GM12891 (cell line): ENCODE measurements around the gene KRT17.

Experiments used
- DNase-seq: peaks from one replicate; pipeline ENCODE4 v3.0.0; 2011; ENCODE audit warnings: low spot score; ENCODE audit not compliant: insufficient read length
- FAIRE-seq: peaks from 2 replicates; lab custom pipeline; 2011; peaks lifted over from hg19 to GRCh38; lab: Jason Lieb, UNC
- PAX5 ChIP-seq: IDR thresholded peaks from 2 replicates; pipeline ENCODE4 v1.6.1; 2011; ENCODE audit warnings: low read length, moderate library complexity, mild to moderate bottlenecking; ENCODE audit not compliant: insufficient read depth, severe bottlenecking
- POLR2A ChIP-seq: IDR thresholded peaks from 2 replicates; pipeline ENCODE4 v1.6.1; 2011; ENCODE audit warnings: low read depth, low read length, control low read depth
- POLR2AphosphoS5 ChIP-seq: IDR thresholded peaks from 2 replicates; pipeline ENCODE4 v1.6.1; 2011; ENCODE audit warnings: low read depth, low read length, control low read depth
- POU2F2 ChIP-seq: IDR thresholded peaks from 2 replicates; pipeline ENCODE4 v1.6.1; 2011; ENCODE audit warnings: low read depth, mild to moderate bottlenecking, control low read depth, low read length, moderate library complexity
- SPI1 ChIP-seq: IDR thresholded peaks from 2 replicates; pipeline ENCODE4 v1.6.1; 2011; ENCODE audit warnings: low read depth, low read length, control low read depth
- TAF1 ChIP-seq: IDR thresholded peaks from 2 replicates; pipeline ENCODE4 v1.6.1; 2011; ENCODE audit warnings: low read depth, low read length, control low read depth

Gene KRT17

DNA sequence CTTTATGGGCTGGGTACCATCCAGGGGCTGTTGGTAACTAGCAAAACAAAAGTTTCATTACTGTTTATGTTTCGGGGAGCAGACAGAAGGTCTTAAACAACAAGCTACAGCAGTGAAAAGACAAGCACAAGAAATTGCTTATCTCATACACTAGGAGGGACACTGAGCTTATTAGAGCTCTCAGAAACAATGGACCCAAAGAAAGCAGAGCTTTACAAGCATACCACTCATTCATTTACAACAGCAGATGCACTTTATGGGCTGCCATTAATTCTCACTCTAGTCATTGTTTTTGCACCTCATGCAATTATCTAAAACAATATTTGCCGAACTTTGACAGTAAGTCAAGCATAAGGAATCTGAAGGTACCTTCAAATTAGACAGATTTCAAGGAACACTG is 21.9 kb downstream of the KRT17 start:
- TF ChIP-seq POU2F2 (no peak), PAX5 (no peak), POLR2AphosphoS5 (no peak), TAF1 (no peak), SPI1 (no peak), POLR2A (no peak)
- FAIRE-seq, result no peak

DNA sequence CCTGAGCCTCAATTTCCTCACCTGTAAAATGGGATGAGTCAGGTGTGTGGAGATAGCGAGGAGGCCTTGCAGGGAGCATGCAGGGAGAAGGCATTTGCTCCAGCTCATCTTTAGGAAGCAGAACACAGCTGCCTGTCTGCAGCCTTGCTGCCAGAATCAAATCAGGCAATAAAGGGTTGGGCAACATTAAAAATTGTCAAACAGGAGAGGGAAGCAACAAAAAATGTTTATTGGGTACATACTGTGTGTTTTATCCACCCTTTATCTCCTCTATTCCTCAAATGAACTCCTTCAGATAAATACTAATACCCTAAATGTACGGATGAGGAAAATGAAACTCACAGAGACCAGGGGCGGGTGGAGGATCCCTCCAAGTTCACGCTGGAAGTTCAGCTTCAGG is 24.1 kb downstream of the KRT17 start:
- FAIRE-seq, result no peak

More for the DNA sequence above, 21.9 kb downstream of the KRT17 start:
- DNase-seq, result no peak

DNA sequence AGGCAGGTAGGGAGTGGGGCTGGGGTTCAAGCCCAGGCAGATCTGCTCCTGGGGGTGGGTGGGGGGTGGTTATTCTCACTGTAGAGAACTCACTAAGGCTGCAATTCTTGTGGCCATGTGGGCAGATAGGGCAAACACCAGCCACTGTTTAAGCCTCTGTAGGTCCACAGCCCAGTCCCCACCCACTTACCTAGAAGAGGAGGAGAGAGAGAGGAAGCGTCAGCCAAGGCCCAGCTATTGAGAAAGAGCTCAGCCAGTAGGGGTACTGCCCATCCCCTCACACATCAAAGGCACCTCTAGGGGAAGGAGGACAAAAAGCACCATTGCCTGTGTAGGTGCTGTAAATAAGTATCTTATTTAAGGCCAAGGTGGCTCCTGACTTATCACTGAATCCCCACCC is 24.7 kb downstream of the KRT17 start:
- no peak for TF ChIP-seq SPI1
- no peak for TF ChIP-seq TAF1
- no peak for TF ChIP-seq POLR2AphosphoS5
- no peak for TF ChIP-seq PAX5
- no peak for TF ChIP-seq POU2F2
- no peak for TF ChIP-seq POLR2A
- no peak for DNase-seq
- no peak for FAIRE-seq

More for the DNA sequence above, 24.1 kb downstream of the KRT17 start:
- TF ChIP-seq POU2F2 (no peak), POLR2A (no peak), TAF1 (no peak), PAX5 (no peak), POLR2AphosphoS5 (no peak), SPI1 (no peak)
- DNase-seq, result no peak

DNA sequence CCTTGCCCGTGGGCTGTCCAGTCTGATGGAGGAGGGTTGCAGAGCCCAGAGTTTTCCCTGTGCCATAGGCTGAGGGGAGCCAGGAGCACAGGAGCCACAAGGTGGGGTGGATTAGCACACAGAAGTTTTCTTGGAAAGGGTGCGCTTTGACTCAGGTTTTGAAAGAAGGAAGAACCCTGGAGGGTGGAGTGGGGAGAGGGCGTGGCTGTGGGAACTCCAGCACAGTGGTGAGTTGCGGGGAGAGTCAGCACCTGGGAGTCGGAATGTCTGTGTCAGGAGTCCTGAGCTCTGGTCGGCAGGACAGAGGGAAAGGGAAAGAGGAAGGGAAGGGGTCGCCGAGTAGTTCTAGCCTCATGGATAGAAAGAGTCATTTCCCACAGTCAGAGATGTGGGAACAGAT is 28.8 kb downstream of the KRT17 start:
- no peak for TF ChIP-seq POLR2A
- no peak for TF ChIP-seq PAX5
- TF ChIP-seq TAF1, result no peak
- TF ChIP-seq SPI1, result no peak
- TF ChIP-seq POU2F2, result no peak
- DNase-seq (no peak), FAIRE-seq (no peak)

DNA sequence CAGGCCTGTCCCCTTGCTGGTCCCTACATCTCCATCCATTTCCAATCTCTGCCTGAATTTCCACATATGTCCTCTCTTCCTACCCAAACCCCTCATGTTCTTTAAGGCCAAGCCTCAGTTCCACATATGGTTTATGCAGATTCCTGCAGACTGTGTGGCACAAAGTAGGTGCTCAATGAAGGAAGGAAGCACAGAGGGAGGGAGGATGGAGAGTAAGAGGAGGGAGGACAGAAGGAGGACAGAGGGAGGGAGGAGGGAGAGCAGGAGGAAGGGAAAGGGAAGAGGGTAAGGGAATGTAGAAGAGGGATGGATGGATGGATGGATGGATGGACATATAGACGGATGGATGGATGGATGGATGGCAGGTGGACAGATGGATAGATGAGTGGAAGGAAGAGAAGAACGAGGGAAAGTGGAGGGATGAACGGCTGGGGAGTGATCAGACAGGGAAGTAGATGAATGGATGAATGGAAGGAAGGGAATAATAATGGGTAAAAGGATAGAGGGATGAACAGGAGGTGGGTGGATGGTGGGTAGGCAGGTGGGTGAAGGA is 29.9 kb downstream of the KRT17 start:
- DNase-seq (no peak), FAIRE-seq (no peak)
- no peak for TF ChIP-seq POLR2AphosphoS5

- no peak for FAIRE-seq
- DNase-seq, result no peak
- TF ChIP-seq POU2F2 (no peak), TAF1 (no peak), SPI1 (no peak), PAX5 (no peak), POLR2A (no peak), POLR2AphosphoS5 (no peak)
Observed at GRCh38 chr17:41593306-41593981, 30.9 kb downstream of the KRT17 start.

DNA sequence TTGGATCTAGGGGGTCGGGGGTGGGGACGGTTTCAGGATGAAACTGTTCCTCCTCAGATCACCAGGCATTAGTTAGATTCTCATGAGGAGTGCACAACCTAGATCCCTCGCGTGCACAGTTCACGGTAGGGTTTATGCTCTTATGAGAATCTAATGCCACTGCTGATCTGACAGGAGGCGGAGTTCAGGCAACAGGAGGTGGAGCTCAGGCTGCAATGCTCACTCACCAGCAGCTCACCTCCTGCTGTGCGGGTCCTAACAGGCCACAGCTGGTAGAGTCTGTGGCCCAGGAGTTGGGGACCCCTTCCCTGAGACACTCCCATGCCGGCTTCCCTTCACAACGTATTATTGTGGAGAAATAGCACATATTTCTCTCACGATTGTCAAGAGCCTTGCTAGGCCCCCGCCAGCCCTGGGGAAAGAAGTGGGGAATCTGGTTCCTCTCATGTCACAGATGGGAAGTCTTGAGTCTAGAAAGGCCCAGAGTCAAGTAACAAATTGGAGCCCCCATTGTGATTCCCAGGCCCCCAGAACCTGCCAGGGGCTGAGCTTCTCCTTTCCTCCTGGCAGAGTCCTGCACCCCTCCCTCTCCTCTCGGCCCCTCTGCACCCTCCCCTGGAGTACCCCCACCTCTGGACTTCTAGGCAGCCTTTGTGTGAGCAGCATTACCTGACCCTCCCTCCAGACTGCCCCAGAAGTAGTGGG is 31.6 kb downstream of the KRT17 start:
- DNase-seq (no peak), FAIRE-seq (no peak)
- no peak for TF ChIP-seq POU2F2
- TF ChIP-seq SPI1, result no peak
- no peak for TF ChIP-seq PAX5
- TF ChIP-seq POLR2A, result no peak
- no peak for TF ChIP-seq POLR2AphosphoS5
- TF ChIP-seq TAF1, result no peak

GRCh38 chr17:41589301-41589700 is 35.1 kb downstream of the KRT17 start:
- FAIRE-seq (no peak), DNase-seq (no peak)
- TF ChIP-seq TAF1, result no peak
- no peak for TF ChIP-seq POU2F2
- TF ChIP-seq SPI1, result no peak
- no peak for TF ChIP-seq PAX5
- no peak for TF ChIP-seq POLR2A
- TF ChIP-seq POLR2AphosphoS5, result no peak

DNA sequence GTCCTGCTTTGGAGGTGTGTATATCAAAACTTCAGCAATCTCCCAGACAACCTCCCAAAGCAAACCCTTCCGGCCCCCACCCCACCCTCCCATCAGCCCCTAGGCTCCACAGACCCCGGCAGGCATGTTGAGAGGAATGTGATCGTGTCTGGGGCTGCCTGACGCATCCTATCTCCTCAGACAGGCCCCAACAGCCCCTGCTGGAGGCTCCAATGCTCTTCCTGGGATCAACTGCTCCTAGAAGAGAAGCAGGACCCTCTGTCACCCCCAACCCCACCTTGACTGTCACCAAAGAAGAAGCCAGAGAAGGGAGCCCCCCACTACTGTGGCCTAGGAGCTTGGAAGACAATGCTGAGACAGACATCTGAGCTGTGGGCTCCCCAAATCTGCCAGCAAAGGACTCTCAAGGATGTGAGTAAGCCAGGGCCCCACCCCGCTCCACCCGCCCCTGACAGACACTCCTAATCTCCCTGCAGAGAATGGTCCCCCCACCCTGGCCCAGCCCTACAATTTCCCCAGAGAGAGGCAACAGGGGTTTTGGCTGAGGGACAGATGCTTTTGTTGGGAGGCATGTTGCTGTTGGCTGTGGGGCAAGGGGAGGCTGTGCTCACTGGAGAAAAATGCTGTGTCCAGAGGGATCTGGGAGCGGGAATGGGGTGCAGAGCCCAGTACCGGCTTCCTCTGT is 36.1 kb downstream of the KRT17 start:
- no peak for TF ChIP-seq TAF1
- TF ChIP-seq POU2F2, result no peak
- TF ChIP-seq POLR2AphosphoS5, result no peak
- no peak for TF ChIP-seq PAX5
- TF ChIP-seq POLR2A, result no peak
- TF ChIP-seq SPI1, result no peak
- DNase-seq, result no peak
- FAIRE-seq, result no peak
